K562 (cell line): ENCODE data around the gene PBX4. TPM values are rescaled to one million over a fixed set of nuclear protein-coding genes. Genes with fewer than 3 reads are reported as not detected.

Experiments
- COPS2 ChIP-seq: fragments of 450-650 bp; conservative IDR thresholded peaks from 2 replicates; pipeline ENCODE4 v1.6.1; 2016; ENCODE audit warnings: mild to moderate bottlenecking, moderate library complexity
- CXXC5 ChIP-seq: fragments of 250-450 bp; sonication (Bioruptor Pico); IDR thresholded peaks from 2 replicates; pipeline ENCODE4 v1.8.0; 2022; ENCODE audit warnings: inconsistent platforms, mild to moderate bottlenecking, moderate library complexity
- EP300 ChIP-seq: IDR thresholded peaks from 2 replicates; pipeline ENCODE4 v1.6.1; 2012; ENCODE audit warnings: low read length, improper control_type of control experiment
- FOXK2 ChIP-seq, 2 experiments: fragments of 450-650 bp; IDR thresholded peaks in 1 of 2; conservative IDR thresholded peaks in 1 of 2; 2 replicates each; pipeline ENCODE4 v1.6.1; 2016; ENCODE audit warnings: low read depth in 2 of 2, mild to moderate bottlenecking in 1 of 2
- L3MBTL2 ChIP-seq: fragments of 450-650 bp; IDR thresholded peaks from 2 replicates; pipeline ENCODE4 v1.6.1; 2016; ENCODE audit warnings: mild to moderate bottlenecking, moderate library complexity
- MED1 ChIP-seq: sonication (generic); formaldehyde crosslinking; IDR thresholded peaks from 2 replicates; pipeline ENCODE4 v1.8.1; 2023; ENCODE audit warnings: missing genetic modification reagents, borderline replicate concordance
- NR4A1 ChIP-seq, 2 experiments: fragments of 250-450 bp in 1 of 2; fragments of 450-650 bp in 1 of 2; sonication (Bioruptor Pico) in 1 of 2; IDR thresholded peaks; 2 replicates each; pipeline versions ENCODE4 v1.4.0 to v1.6.1; 2016 to 2020; ENCODE audit warnings: mild to moderate bottlenecking in 2 of 2, missing compliant biosample characterization in 1 of 2, missing genetic modification characterization in 1 of 2, moderate library complexity in 1 of 2
- SFPQ ChIP-seq: fragments of 200-400 bp; formaldehyde crosslinking; IDR thresholded peaks from 2 replicates; pipeline ENCODE4 v1.6.1; 2017; ENCODE audit warnings: mild to moderate bottlenecking, low read depth, low read length, moderate library complexity
- TRIM24 ChIP-seq, 2 experiments: fragments of 450-650 bp; IDR thresholded peaks; 2 replicates each; pipeline ENCODE4 v1.6.1; 2016
- ZNF124 ChIP-seq: sonication (generic); formaldehyde crosslinking; IDR thresholded peaks from 2 replicates; pipeline ENCODE4 v1.8.1; 2022; ENCODE audit warnings: missing genetic modification reagents
- polyA plus RNA-seq, 8 experiments: library from polyadenylated mRNA; depleted of rRNA in 4 of 8; stranded (reverse) in 5 of 8; unstranded in 3 of 8; fragments of >200 nt; fragmentation: Nextera tagmentation in 2 of 8; fragmentation: Illumina TruSeq in 1 of 8; extraction: Ambion mirVana in 2 of 8; extraction: Trizol in 1 of 8; gene quantifications; 2 replicates each; pipeline versions ENCODE4 v1.2.1 to v1.2.3, GENCODE V29; 2011 to 2014; ENCODE audit warnings: inconsistent platforms in 1 of 8, missing spikeins in 1 of 8
- total RNA-seq, 7 experiments: library from RNA; depleted of rRNA in 6 of 7; stranded (reverse); fragments of >200 nt in 6 of 7; fragmentation: Illumina TruSeq in 2 of 7; extraction: Trizol in 2 of 7; gene quantifications; 2 replicates each; pipeline versions ENCODE4 v1.2.1 to v1.2.3, GENCODE V29; 2011 to 2021; ENCODE audit warnings: low replicate concordance in 1 of 7
- TF ChIP-seq, protein P1 (sequence below): fragments of 250-450 bp; sonication (Bioruptor Pico); IDR thresholded peaks from 2 replicates; pipeline ENCODE4 v1.8.0; 2021; ENCODE audit warnings: mild to moderate bottlenecking, moderate library complexity
- TF ChIP-seq, protein P2 (sequence below): fragments of 450-650 bp; IDR thresholded peaks from 2 replicates; pipeline ENCODE4 v1.6.1; 2016; ENCODE audit warnings: antibody characterized with exemption

The PBX4 gene
- total and polyA plus RNA-seq, 9 of the 15 experiments (the other 6 are each of a cell fraction or from before 2014, with no cell fraction given) = 0.11 to 3.8 (median 1.6) TPM; not detected in 1

DNA sequence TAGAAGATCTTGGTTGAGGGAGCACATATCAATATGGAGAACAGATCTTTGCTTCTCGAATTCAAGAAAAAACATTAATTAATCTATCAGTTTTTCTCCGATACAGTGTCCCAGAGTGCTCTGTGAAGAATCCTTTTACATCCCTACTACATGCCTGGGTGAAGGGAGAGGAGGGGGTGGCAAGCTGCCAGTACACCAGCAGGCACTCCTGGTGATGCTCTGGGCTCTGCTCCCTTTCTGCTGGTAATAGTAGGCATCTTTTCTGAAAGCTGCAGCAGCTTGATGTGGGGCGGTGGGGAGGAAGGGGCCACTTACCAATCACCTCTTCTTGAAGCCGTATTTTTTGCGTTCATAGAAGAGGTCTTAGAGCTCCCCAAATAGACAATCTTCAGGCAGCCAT is 30.7 kb downstream of the PBX4 start (continued):
- TF ChIP-seq, protein P1, sequence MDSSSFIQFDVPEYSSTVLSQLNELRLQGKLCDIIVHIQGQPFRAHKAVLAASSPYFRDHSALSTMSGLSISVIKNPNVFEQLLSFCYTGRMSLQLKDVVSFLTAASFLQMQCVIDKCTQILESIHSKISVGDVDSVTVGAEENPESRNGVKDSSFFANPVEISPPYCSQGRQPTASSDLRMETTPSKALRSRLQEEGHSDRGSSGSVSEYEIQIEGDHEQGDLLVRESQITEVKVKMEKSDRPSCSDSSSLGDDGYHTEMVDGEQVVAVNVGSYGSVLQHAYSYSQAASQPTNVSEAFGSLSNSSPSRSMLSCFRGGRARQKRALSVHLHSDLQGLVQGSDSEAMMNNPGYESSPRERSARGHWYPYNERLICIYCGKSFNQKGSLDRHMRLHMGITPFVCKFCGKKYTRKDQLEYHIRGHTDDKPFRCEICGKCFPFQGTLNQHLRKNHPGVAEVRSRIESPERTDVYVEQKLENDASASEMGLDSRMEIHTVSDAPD = no peak
- TF ChIP-seq, protein P2, sequence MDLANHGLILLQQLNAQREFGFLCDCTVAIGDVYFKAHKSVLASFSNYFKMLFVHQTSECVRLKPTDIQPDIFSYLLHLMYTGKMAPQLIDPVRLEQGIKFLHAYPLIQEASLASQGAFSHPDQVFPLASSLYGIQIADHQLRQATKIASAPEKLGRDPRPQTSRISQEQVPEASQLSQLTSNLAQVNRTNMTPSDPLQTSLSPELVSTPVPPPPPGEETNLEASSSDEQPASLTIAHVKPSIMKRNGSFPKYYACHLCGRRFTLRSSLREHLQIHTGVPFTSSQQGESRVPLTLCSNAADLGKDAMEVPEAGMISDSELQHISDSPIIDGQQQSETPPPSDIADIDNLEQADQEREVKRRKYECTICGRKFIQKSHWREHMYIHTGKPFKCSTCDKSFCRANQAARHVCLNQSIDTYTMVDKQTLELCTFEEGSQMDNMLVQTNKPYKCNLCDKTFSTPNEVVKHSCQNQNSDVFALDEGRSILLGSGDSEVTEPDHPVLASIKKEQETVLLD = no peak
- TF ChIP-seq CXXC5 (CRISPR knock-in tag) = no peak
- no peak for TF ChIP-seq TRIM24 (IDR thresholded peaks at IDR 0.05)
- no peak for TF ChIP-seq EP300
- TF ChIP-seq L3MBTL2 = no peak
- TF ChIP-seq ZNF124 (CRISPR knock-in tag) = no peak
- TF ChIP-seq NR4A1 (CRISPR knock-in tag; IDR thresholded peaks at IDR 0.05) = no peak
- TF ChIP-seq NR4A1 (tag; IDR thresholded peaks at IDR 0.05) = no peak
- no peak for TF ChIP-seq COPS2
- TF ChIP-seq SFPQ = no peak
- TF ChIP-seq FOXK2 (conservative IDR thresholded peaks at IDR 0.05 in 1 of 2, IDR thresholded peaks at IDR 0.05 in 1 of 2; ENCODE audit: low read depth in 2 of 2) = no peak
- no peak for TF ChIP-seq MED1
